GM12875 (cell line): Measurements from ENCODE around the gene FOXRED2.

Experiments
- H3K4me3 ChIP-seq: one replicate; pipeline ENCODE4 v1.5.1; 2011; ENCODE audit warnings: low read depth, low read length, control low read depth
- TF ChIP-seq, protein P1 (sequence below): IDR thresholded peaks from 2 replicates; pipeline ENCODE4 v1.5.1; 2011; ENCODE audit warnings: low read depth, mild to moderate bottlenecking, control low read depth, inconsistent platforms, low read length, moderate library complexity, borderline replicate concordance; ENCODE audit not compliant: insufficient read depth

Gene FOXRED2

DNA sequence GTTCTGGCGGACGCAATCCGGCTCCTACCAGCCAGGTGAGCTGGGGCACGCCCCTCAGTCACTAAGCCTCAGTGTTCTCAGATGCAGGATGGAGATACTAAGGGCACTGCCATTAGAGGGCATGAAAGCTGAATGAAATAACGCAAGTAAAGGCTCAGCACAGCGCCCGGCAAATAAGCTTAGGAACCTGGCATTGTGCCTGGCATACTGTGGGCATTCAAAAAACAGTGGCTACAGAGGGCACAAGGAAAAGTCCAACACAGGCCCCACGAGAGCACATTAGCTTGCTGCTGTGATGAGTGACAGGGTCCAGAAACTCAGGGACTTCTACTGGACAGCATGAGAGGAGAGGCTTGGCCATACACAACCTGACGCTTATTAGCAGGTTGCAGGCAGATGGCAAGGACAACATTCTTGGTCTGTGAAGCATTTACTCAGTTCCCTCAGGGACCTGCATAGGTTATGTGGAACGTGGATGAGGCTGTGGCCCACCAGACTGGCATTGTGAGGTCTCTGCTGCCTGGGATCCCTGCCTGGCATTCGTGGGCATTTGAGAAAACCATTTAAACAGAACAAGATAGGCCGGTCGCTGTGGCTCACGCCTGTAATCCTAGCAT lies 37.6 kb downstream of the FOXRED2 start:
- TF ChIP-seq, protein P1, sequence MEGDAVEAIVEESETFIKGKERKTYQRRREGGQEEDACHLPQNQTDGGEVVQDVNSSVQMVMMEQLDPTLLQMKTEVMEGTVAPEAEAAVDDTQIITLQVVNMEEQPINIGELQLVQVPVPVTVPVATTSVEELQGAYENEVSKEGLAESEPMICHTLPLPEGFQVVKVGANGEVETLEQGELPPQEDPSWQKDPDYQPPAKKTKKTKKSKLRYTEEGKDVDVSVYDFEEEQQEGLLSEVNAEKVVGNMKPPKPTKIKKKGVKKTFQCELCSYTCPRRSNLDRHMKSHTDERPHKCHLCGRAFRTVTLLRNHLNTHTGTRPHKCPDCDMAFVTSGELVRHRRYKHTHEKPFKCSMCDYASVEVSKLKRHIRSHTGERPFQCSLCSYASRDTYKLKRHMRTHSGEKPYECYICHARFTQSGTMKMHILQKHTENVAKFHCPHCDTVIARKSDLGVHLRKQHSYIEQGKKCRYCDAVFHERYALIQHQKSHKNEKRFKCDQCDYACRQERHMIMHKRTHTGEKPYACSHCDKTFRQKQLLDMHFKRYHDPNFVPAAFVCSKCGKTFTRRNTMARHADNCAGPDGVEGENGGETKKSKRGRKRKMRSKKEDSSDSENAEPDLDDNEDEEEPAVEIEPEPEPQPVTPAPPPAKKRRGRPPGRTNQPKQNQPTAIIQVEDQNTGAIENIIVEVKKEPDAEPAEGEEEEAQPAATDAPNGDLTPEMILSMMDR, result no peak
- no peak overlapping the region for H3K4me3 ChIP-seq

DNA sequence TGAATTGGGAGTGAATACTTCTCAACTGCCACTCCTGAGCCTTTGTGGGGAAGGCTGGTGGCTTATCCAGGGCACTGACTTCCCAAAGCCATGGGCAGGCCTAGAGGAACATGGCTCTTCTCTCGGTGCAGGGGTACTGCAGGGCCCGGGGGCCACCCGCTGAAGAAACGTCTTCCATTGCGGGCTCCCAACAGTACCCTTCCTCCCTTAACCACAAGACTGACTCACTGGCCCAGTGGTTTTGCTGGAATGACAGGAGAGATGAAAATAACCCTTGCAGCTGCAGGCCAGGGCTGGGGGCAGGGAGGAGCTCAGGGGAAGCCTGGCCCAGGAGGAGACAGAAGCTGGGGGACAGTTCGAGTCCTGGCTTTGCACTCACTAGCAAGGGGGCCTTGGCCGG lies 38.9 kb downstream of the FOXRED2 start:
- H3K4me3 ChIP-seq, result no peak overlapping the region
- TF ChIP-seq, protein P1, result no peak

DNA sequence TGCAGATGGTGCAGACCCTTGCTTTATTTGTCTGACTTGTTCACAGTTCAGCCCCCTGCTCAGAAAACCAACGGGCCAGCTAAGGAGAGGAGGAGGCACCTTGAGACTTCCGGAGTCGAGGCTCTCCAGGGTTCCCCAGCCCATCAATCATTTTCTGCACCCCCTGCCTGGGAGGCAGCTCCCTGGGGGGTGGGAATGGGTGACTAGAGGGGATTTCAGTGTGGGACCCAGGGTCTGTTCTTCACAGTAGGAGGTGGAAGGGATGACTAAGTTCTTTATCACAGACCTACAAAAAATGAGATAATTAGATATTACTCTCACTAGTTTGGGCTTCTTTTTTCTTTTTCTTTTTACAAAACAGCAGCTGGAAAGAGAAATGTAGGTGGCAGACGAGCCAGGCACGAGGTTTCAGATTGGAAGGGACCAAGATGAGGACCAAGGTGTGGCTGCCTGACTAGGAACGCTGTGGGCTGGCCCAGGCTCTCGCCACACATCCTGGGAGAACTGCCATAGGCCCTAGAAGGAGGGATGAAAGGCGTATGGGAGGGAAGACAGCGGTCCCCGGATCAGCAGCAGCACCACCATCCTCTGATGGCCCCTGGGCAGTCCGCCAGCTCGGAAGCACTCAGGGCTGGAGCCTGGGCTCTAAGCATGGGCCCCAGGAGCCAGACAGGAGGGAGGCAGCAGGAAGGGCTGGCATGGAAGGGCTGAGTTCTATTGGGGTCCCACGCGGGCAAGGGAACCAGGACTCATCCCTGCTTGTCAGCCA lies 39.6 kb downstream of the FOXRED2 start:
- TF ChIP-seq, protein P1, result no peak
- H3K4me3 ChIP-seq, result no peak overlapping the region

DNA sequence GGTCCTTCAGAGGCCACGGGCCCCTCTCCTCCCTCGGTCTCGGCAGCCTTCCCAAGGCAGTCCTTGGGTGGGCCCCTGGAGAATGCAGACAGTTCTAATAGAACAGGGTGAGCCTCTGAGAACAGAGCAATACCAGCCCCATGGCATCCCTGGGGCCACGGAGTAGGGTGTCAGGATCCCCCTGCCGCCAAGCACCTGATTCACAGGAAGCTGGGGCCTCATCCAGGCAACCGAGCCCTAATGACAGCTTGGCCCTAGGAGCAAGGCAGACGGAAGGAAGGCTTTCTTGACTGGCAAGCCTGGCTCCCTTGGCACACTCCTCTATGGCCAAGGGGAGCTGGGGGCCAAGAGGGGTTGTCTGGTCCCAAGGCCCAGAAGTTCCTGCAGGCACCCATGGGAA lies 40.6 kb downstream of the FOXRED2 start:
- TF ChIP-seq, protein P1, result no peak
- no peak overlapping the region for H3K4me3 ChIP-seq

DNA sequence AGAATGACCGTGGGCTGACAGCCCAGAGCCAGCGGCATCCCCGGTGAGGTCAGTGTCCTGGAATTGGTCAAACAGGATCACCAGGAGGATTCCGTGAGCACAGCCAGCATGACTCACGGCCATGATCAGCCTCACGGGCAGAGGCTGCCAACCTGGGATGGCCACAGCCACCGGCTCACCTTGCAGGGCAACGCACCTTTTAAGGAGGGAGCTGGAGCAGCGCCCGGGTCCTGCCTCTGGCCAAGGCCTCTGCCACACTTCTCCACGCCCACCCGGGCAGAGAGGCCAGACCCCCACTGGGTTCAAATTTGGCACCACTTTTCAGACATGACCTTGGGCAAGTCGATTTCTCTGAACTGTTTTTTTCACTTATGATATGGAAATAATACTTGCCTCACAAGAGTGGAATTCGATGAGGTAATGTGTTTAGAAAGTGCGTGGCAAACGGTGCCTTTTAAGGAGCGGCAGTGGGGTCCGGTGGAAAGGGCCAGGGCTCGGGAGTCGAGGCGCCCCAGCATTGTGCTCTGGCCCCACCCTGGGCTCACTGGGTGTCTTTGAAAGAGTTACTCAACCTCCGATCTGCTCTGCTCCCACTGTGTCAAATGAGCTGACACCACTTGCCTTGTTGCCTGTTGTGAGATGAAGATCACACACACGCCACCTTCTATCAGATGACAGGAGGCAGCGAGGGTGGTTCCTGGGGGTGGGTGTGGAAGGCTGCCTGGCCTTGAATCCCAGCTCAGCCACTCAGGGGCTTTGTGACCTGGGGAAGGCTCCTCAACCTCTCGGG lies 41.4 kb downstream of the FOXRED2 start:
- no peak overlapping the region for H3K4me3 ChIP-seq
- TF ChIP-seq, protein P1, result no peak

DNA sequence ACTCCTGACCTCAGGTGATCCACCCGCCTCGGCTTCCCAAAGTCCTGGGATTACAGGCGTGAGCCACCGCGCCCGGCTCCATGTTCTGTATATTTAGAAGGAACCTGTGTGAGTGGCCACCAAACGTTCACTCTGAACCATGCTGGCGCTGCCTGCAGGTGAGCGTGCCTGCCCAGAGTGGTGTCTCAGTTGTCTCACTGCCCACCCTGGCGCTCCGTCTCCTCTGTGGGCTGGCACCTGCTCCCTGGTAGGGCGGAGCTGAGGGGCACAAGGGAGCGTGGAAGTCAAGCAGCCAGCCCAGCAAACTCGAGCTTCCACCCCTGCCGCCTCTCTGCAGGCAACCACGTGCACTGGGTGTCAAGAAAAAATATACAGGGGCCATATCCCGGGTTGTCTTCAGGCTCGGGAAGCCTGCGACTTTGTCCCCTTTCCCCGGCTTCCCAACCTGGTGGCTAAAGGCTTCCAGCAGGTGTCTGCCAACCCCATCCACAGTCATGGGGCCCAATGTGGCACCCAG lies 42.1 kb downstream of the FOXRED2 start:
- H3K4me3 ChIP-seq, result no peak overlapping the region
- TF ChIP-seq, protein P1, result no peak
